Measurements from ENCODE around the gene PUSL1. TPM values are rescaled to one million over a fixed set of nuclear protein-coding genes. Genes with fewer than 3 reads are reported as not detected.

Gene PUSL1
- total and polyA plus RNA-seq, 2 of the 13 experiments (the other 11 are each of a cell fraction or from before 2014, with no cell fraction given), result 8.3 to 22.2 TPM

DNA sequence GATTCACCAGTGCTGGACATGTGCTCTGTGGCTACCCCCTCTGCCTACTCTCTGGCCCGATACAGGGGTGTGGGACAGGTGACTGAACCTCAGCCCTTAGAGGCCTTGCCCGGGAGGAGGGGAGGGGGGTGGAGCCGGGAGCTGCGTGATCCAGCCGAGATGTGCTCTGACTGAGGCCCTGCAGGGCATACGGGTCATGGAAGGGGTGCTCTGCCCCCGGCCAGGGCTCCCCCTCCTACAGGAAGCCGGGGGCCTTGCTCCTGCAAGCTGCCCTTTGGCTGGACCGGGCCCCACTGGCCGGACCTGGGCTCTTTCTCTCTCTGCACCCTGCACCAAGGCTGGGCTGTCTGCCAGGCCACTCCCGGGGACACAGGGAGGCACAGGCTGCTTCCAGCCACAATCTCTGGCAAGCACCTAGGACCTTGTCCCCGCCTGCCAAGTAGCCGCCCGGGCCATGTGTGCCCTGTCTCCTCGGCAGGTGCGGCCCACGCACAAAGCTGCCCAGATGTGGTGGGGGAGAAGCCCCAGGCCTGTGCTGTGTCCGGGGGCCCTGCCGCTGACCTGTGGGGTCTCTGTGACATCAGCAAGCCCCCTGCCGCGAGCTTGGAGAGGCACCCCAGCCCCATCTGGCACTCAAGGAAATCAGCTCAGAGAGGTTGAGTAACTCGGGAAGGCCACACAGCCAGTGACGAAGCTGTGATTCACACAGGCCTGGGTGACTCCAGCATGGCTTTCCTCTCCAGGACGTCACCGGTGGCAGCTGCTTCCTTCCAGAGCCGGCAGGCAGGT, 26.7 kb upstream of the PUSL1 start (continued):
- 0 out of 2 replicates have a peak, but pooled peaks have one; percentile 41 for TF ChIP-seq MIXL1 (CRISPR knock-in tag; IDR thresholded peaks at IDR 0.05)
- TF ChIP-seq NCOR1 (IDR thresholded peaks at IDR 0.05; ENCODE audit: borderline replicate concordance, low read length), result peak; percentile 47
- TF ChIP-seq ZNF792 (CRISPR knock-in tag; IDR thresholded peaks at IDR 0.05), result no peak; the same call in 1 of the 2 replicates
- TF ChIP-seq YEATS2 (CRISPR knock-in tag; IDR thresholded peaks at IDR 0.05; ENCODE audit: borderline replicate concordance), result no peak
- TF ChIP-seq RARA (CRISPR knock-in tag; IDR thresholded peaks at IDR 0.05), result peak; percentile 70; the same call in 1 of the 2 replicates
- peak; percentile 86; the same call in 1 of the 2 replicates for TF ChIP-seq ZMAT3 (CRISPR knock-in tag; conservative IDR thresholded peaks at IDR 0.05)
- TF ChIP-seq KLF15 (CRISPR knock-in tag; IDR thresholded peaks at IDR 0.05; ENCODE audit: borderline replicate concordance), result no peak; the same call in 1 of the 2 replicates
- TF ChIP-seq, protein P1, sequence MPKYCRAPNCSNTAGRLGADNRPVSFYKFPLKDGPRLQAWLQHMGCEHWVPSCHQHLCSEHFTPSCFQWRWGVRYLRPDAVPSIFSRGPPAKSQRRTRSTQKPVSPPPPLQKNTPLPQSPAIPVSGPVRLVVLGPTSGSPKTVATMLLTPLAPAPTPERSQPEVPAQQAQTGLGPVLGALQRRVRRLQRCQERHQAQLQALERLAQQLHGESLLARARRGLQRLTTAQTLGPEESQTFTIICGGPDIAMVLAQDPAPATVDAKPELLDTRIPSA (CRISPR knock-in tag; IDR thresholded peaks at IDR 0.05; ENCODE audit: borderline replicate concordance), result no peak
- TF ChIP-seq ZNF83 (CRISPR knock-in tag; IDR thresholded peaks at IDR 0.05; ENCODE audit: borderline replicate concordance), result no peak
- TF ChIP-seq MTA1 (CRISPR knock-in tag; IDR thresholded peaks at IDR 0.05; ENCODE audit: borderline replicate concordance), result peak; percentile 83; the same call in 1 of the 2 replicates
- TF ChIP-seq ZNF44 (CRISPR knock-in tag; IDR thresholded peaks at IDR 0.05), result no peak
- TF ChIP-seq PATZ1 (CRISPR knock-in tag; IDR thresholded peaks at IDR 0.05), result peak; percentile 94
- TF ChIP-seq ZNF383 (CRISPR knock-in tag; IDR thresholded peaks at IDR 0.05; ENCODE audit: borderline replicate concordance), result no peak
- TF ChIP-seq LCORL (IDR thresholded peaks at IDR 0.05), result no peak
- peak; percentile 95 for TF ChIP-seq LCORL (CRISPR knock-in tag; IDR thresholded peaks at IDR 0.05)
- TF ChIP-seq NFE2 (CRISPR knock-in tag; IDR thresholded peaks at IDR 0.05), result no peak
- no peak for TF ChIP-seq ZNF576 (CRISPR knock-in tag; IDR thresholded peaks at IDR 0.05)
- peak; percentile 51; the same call in 1 of the 2 replicates for TF ChIP-seq TAF1 (CRISPR knock-in tag; IDR thresholded peaks at IDR 0.05)
- no peak for TF ChIP-seq ATF7-NPFF (CRISPR knock-in tag; IDR thresholded peaks at IDR 0.05; ENCODE audit: low read depth)
- TF ChIP-seq SIN3A (IDR thresholded peaks at IDR 0.05; ENCODE audit: borderline replicate concordance, low read depth, low read length), result peak; percentile 23; the same call in 1 of the 2 replicates
- no peak for TF ChIP-seq GPN1 (CRISPR knock-in tag; IDR thresholded peaks at IDR 0.05; ENCODE audit: borderline replicate concordance)
- no peak for TF ChIP-seq ATM (IDR thresholded peaks at IDR 0.05; ENCODE audit: borderline replicate concordance)

Data from HepG2 (cell line).